ENCODE results near the gene PKN1.
A peak's percentile ranks its signal among the peaks of the same experiment; 100 is the strongest.

Gene PKN1

DNA sequence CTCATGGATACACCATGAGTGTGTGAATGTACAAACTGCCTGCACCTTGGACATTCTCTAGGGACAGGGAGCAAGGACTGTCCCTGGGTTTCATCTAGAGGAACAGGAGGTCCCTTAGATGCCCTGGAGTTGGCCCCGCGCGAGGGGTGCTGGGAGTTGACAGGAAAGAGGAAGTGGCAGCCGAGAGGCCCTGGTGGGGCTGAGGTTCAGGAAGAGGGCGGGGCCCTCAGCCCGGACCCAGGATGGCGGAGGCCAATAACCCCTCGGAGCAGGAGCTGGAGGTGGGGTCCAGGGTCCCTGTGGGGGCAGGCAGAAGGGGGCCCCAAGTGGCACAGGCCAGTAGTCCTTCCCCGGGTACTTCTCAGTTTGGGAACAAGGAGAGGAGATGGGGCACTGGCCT lies 6.9 kb downstream of the PKN1 start:
- Mint-ChIP-seq H3K27ac (peak overlapping the region in 2 of 3 experiments; percentile 32 to 82), H3K36me3 (ENCODE audit: low read depth) (peaks cover 28% of the 10 kb centered on the region), H3K4me3 (no peak overlapping the region)

DNA sequence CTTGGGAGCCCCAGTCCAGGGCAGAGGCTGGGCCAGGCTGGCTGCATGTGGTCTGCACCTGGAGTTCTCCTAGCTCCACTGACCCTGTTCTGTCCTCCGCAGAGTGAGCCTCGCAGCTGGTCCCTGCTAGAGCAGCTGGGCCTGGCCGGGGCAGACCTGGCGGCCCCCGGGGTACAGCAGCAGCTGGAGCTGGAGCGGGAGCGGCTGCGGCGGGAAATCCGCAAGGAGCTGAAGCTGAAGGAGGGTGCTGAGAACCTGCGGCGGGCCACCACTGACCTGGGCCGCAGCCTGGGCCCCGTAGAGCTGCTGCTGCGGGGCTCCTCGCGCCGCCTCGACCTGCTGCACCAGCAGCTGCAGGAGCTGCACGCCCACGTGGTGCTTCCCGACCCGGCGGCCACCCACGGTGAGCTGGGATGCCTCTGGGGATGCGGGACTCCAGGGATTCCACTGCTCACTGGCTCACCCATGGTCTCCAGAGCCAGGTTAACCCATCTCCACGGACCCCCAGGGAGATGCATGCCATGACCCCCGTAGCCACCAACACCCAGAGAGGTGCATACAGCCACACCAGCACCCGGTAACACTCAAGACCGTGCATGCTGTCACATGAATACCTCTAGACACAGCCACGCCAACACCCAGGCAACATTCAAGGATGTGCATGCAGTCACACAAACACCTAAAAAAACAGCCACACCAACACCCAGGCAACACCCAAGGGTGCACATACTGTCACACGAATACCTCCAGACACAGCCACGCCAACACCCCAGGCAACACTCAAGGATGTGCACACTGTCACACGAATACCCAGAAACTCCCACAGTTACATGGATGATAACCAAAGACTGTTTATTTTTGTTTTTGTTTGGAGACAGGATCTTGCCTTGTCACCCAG lies 8.2 kb downstream of the PKN1 start:
- Mint-ChIP-seq H3K36me3 (ENCODE audit: low read depth) (peaks cover 35% of the 10 kb centered on the region), H3K9me3 (no peaks in the 10 kb centered on the region), H3K27ac (peak overlapping the region in 1 of 3 experiments; percentile 41), H3K27me3 (ENCODE audit: low read depth) (no peaks in the 10 kb centered on the region), H3K4me1 (peaks cover 20% of the 10 kb centered on the region), H3K4me3 (no peak overlapping the region)
- TF ChIP-seq, protein P1, sequence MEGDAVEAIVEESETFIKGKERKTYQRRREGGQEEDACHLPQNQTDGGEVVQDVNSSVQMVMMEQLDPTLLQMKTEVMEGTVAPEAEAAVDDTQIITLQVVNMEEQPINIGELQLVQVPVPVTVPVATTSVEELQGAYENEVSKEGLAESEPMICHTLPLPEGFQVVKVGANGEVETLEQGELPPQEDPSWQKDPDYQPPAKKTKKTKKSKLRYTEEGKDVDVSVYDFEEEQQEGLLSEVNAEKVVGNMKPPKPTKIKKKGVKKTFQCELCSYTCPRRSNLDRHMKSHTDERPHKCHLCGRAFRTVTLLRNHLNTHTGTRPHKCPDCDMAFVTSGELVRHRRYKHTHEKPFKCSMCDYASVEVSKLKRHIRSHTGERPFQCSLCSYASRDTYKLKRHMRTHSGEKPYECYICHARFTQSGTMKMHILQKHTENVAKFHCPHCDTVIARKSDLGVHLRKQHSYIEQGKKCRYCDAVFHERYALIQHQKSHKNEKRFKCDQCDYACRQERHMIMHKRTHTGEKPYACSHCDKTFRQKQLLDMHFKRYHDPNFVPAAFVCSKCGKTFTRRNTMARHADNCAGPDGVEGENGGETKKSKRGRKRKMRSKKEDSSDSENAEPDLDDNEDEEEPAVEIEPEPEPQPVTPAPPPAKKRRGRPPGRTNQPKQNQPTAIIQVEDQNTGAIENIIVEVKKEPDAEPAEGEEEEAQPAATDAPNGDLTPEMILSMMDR (IDR thresholded peaks at IDR 0.05; ENCODE audit: unreplicated experiment in 3 of 3): no peak

More for the DNA sequence above, 6.9 kb downstream of the PKN1 start:
- Mint-ChIP-seq H3K27me3 (ENCODE audit: low read depth) (no peaks in the 10 kb centered on the region), H3K4me1 (peaks cover 20% of the 10 kb centered on the region), H3K9me3 (no peaks in the 10 kb centered on the region)
- TF ChIP-seq, protein P1 (IDR thresholded peaks at IDR 0.05; ENCODE audit: unreplicated experiment in 3 of 3): no peak

DNA sequence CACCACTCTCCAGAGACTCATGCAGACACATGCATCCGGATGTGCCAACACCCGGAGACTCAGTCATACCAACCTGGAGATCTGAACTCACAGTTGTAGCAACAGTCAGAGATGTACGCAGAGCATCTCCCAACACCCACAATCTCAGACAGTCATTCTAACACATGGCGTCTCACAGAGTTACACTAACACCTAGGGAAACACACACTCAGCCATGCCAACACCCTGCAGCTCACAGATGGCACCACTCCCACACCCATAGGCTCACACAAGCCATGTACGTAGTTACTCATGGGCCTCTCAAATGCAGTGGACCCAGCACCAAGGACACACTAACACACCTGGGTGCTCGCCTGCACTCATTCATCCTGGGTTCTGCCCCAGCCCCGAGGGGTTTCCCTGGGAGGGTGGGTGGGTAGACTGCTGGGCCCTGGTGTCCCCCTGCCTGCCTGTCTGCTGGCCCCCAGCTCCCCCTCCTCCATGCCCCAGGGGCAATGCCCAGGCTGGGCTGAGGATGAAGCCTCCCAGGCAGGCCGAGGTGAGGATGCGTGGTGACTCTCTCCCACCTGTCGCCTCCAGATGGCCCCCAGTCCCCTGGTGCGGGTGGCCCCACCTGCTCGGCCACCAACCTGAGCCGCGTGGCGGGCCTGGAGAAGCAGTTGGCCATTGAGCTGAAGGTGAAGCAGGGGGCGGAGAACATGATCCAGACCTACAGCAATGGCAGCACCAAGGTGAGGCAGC lies 10.0 kb downstream of the PKN1 start:
- no peaks in the 10 kb centered on the region for H3K27me3 Mint-ChIP-seq (ENCODE audit: low read depth)
- no peak overlapping the region for H3K4me3 Mint-ChIP-seq
- H3K4me1 Mint-ChIP-seq: peaks cover 20% of the 10 kb centered on the region
- no peaks in the 10 kb centered on the region for H3K9me3 Mint-ChIP-seq
- H3K36me3 Mint-ChIP-seq (ENCODE audit: low read depth): peaks cover 45% of the 10 kb centered on the region
- H3K27ac Mint-ChIP-seq: no peak overlapping the region
- TF ChIP-seq, protein P1 (IDR thresholded peaks at IDR 0.05; ENCODE audit: unreplicated experiment in 3 of 3): no peak

- TF ChIP-seq, protein P1 (IDR thresholded peaks at IDR 0.05; ENCODE audit: unreplicated experiment in 3 of 3): no peak
- Mint-ChIP-seq H3K27ac (no peak overlapping the region), H3K27me3 (ENCODE audit: low read depth) (no peaks in the 10 kb centered on the region), H3K9me3 (no peaks in the 10 kb centered on the region), H3K4me3 (no peak overlapping the region), H3K4me1 (peaks cover 20% of the 10 kb centered on the region), H3K36me3 (ENCODE audit: low read depth) (peaks cover 51% of the 10 kb centered on the region)
These were observed 10.6 kb downstream of the PKN1 start for GRCh38 chr19:14443632-14444216.

DNA sequence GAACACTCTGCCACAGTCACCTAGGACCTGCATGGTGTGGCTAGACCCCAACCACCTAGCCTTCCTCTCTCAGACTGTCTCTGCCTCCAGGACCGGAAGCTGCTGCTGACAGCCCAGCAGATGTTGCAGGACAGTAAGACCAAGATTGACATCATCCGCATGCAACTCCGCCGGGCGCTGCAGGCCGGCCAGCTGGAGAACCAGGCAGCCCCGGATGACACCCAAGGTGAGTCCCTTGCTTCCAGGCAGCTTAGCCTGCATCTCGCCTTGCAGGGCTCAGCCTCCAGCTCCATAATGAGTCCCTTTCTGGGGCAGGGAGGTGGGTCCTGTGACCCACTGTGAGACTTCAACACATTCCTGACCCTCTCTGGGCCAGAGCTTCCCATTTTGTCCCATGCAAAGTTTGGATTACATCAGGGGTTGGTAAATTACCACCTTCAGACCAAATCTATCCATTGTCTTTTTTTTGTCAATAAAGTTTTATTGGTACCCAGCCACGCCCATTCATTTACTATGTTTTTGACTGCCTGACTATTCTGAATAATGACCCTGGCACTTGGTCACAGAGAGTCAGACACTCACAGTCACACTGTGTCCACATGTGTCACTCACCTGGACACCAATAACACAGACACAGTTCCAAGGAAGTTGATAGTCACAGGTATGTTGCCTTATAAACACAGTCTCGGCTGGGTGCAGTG lies 13.4 kb downstream of the PKN1 start:
- no peaks in the 10 kb centered on the region for H3K9me3 Mint-ChIP-seq
- H3K27ac Mint-ChIP-seq: no peak overlapping the region
- no peaks in the 10 kb centered on the region for H3K27me3 Mint-ChIP-seq (ENCODE audit: low read depth)
- peaks cover 65% of the 10 kb centered on the region for H3K36me3 Mint-ChIP-seq (ENCODE audit: low read depth)
- no peak overlapping the region for H3K4me3 Mint-ChIP-seq
- TF ChIP-seq, protein P1 (IDR thresholded peaks at IDR 0.05; ENCODE audit: unreplicated experiment in 3 of 3): no peak
- H3K4me1 Mint-ChIP-seq: peaks cover 3% of the 10 kb centered on the region

Data from nephron (organoid).